HG03378 (cell line): Measurements from ENCODE around the gene ATRX.
"Not testable (repeated sequence)": the region's sequence is repeated elsewhere in the genome, so short reads cannot be mapped to it uniquely, and the experiment has no call there.

ENCODE experiments used
- ATAC-seq: cut with Tn5 transposase; IDR thresholded peaks from one replicate; pipeline ENCODE4 v1.9.1; 2021; ENCODE audit warnings: mild to moderate bottlenecking, moderate library complexity; ENCODE audit not compliant: unreplicated experiment

ATRX gene

GRCh38 chrX:77785486-77786364 lies at the start of gene ATRX:
ATRX (minus strand) TSS chrX:77786216; CDS start chrX:77786001, 215 bp downstream.
- peak; percentile 95 for ATAC-seq

DNA sequence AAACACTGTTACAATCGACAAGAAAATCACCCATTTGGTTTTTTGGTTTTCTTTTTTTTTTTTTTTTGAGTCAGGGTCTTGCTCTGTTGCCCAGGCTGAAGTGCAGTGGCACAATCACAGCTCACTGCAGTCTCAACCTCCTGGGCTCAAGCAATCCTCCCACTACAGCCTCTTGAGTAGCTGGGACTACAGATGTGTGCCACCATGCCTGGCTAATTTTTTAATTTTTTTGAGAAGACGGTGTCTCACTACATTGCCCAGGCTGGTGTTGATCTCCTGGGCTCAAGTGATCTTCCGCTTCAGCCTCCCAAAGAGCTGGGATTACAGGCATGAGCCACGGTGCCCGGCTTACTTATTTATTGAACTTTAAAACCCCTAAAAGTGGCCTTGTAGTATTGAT lies 45.5 kb upstream of the ATRX start:
- ATAC-seq, result not testable (repeated sequence)

GRCh38 chrX:77821989-77822388 lies 36.0 kb upstream of the ATRX start:
- not testable (repeated sequence) for ATAC-seq

- ATAC-seq, result no peak
These were observed 34.2 kb upstream of the ATRX start for GRCh38 chrX:77820091-77820727.

DNA sequence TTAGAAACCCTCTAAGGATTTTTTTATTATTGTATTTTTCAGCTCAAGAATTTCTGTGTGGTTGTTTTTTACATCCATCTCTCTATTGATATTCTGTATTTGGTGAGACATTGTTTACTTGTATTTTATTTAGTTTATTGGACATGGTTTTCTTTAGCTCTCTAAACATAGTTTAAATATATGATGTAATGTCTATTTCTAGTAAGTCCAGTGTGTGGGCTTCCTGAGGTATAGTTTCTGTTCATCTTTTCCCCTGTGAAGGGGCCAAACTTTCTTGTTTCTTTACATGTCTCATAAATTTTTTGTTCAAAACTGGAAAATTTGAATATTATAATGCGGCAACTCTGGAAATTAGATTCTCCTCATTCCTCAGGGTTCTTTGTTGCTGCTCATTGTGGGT lies 28.2 kb upstream of the ATRX start:
- ATAC-seq, result no peak

- no peak for ATAC-seq
These were observed 16.2 kb upstream of the ATRX start for GRCh38 chrX:77802201-77802600.

DNA sequence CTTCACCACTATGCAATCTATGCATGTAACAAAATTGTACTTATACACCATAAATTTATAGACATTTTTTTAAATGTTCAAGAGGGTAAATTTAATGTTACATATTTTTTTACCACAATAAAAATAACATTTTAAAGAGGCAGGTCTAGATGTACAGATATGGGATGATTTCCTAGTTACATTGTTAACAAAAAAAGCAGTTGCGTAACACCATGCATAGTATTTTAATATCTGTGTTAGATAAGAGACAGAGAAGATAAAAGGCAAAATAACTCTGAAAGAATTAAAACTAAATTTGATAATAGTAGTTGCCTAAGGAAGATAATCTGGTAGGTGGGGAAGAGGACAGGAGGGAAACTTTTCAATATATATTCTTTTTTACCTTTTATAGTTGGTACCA lies 9.1 kb upstream of the ATRX start:
- no peak for ATAC-seq

DNA sequence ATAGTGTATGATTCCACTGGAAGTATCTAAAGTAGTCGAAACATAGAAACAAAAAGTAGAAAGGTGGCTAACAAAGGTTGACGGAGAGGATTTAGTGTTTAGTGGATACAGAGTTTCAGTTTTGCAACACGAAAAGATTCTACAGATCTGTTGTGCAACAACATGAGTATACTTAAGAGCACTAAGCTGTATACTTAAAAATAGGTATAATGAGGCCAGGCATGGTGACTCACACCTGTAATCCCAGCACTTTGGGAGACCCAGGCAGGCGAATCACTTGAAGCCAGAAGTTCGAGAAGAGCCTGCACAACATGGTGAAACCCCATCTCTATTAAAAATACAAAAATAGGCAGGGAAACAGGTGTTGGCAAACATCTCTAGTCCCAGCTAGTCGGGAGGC lies 7.9 kb upstream of the ATRX start:
- ATAC-seq, result no peak

DNA sequence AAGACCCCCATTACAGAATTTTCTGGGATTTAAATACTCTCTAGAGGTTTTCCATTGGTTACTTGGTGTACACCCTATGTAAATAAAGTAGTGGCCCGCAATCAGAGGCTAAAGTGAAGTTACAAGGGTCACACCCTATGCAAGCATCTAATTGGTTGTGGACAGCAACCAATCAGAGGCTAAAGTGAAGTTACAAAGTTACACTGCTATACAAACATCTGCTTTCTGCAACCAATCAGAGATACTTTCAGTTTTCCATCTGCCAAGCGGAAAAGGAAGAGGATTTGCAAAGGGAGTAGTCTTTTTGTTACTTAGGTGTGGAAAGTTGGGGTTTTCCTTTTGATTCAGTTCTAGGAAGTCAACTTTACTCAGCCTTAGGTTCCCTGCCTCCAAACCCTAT lies 2.0 kb upstream of the ATRX start:
- ATAC-seq, result no peak

DNA sequence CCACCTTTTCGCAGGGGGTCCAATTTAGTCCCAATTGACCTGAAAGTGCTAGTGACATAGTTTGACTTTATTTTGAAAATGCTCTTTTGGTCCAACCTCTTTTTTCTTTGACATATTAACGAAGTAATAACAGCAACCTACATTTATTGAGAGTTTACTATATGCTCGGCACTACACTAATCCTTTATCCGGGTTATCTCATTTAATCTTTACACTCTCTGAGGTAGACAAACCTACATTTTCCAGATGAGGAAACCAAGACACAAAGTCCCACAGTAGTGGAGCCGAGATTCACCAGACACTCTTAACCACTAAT lies 307 bp upstream of the ATRX start:
- peak; percentile 15 for ATAC-seq

- ATAC-seq, result no peak
These were observed 6.3 kb downstream of the ATRX start for GRCh38 chrX:77779695-77780094.

DNA sequence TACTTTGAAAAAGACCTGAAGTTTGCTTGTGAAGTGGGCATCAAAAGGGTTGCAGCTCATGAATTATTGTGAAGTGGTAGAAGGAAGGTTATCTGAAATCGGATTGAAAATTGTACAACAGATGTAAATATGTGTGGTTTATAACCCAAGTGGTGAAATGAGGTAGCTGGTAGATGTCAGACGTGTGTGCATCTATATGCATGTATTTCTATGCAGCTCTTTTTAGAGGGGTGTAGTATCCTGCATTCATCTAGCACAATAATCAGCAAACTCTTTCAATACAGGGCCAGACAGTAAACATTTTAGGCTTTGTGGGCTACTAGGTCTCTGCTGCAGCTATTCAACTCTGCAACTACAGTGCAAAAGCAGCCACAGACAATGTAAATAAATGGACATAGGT lies 9.4 kb downstream of the ATRX start:
- no peak for ATAC-seq

- no peak for ATAC-seq
These were observed 14.4 kb downstream of the ATRX start for GRCh38 chrX:77771601-77772000.

GRCh38 chrX:77768787-77769186 lies 17.2 kb downstream of the ATRX start:
- no peak for ATAC-seq

DNA sequence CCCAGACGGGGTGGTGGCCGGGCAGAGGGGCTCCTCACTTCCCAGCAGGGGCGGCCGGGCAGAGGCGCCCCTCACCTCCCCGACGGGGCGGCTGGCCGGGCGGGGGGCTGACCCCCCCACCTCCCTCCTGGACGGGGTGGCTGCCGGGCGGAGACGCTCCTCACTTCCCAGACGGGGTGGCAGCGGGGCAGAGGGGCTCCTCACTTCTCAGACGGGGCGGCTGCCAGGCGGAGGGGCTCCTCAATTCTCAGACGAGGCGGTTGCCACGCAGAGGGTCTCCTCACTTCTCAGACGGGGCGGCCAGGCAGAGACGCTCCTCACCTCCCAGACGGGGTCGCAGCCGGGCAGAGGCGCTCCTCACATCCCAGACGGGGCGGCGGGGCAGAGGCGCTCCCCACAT lies 19.8 kb downstream of the ATRX start:
- not testable (repeated sequence) for ATAC-seq

GRCh38 chrX:77755561-77755960 lies 30.5 kb downstream of the ATRX start:
- no peak for ATAC-seq

DNA sequence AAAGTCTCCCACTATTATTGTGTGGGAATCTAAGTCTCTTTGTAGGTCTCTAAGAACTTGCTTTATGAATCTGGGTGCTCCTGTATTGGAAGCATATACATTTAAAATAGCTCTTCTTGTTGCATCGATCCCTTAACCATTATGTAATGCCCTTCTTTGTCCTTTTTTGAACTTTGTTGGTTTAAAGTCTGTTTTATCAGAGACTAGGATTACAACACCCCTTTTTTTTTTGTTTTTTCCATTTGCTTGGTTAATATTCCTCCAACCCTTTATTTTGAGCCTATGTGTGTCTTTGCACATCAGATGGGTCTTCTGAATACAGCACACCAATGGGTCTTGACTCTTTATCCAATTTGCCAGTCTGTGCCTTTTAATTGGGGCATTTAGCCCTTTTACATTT lies 32.1 kb downstream of the ATRX start:
- ATAC-seq, result not testable (repeated sequence)

DNA sequence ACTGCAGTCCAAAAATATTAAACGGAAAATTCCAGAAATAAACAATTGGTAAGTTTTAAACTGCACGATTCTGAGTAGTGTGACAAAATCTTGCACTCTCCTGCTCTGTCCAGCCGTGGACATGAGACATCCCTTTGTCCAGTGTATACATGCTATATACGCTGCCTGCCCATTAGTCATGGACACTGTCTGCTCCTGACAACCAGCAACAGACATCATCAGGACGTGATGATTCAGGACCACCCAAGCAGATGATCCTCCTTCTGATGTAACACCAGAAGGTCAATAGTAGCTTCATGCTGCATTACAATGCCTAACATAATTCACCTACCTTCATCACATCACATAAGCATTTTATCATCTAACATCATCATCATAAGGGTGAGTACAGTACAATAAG lies 36.3 kb downstream of the ATRX start:
- no peak for ATAC-seq

DNA sequence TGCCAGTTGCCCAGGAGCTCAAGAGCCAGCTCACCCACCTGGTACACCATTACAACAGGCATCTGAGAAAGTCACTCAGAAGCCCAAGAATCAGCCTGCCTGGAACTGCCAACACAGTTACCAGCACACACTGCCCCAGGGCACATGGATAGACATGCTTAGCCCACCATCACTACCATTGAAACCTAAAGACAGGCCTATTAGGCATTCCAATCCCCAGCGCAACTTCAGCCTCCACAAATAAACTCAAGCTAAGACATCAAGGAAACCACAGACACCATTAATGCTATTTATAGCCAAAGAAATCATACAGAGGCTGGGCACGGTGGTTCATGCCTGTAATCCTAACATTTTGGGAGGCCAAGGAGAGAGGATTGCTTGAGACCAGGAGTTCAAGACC lies 42.3 kb downstream of the ATRX start:
- ATAC-seq, result no peak

DNA sequence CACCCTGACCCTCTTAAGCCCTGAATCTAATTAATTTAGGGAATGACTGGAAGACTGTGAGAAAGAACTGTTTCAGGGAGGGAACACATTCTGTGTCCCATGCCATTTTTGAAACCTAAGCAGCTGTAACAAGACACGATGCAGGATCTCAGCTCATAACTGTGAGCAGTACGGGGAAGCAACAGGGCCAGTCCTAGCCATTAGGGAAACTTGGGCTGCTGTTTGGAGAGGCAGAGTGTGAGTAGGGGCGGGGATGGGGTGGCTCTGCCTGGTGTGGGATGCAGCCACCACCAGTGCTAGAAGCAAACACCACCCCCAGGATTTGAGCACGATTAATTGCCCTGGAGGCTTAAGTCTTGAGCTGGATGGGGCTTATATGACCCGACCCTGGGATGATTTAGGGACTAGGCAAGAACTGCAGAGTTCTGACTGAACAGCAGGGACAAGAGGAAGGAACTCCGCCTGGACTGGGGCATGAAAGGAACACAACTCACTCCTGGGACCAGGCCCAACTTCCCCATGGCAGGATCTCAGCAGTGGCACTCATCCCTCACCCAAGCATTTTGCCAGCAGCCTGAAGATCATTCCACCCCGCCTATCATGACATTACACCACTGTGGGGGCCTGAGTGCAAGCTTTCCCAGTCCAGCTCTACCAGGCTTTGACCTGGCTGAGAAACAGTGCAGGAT lies 43.1 kb downstream of the ATRX start:
- ATAC-seq, result no peak

GRCh38 chrX:77740376-77740905 lies 45.6 kb downstream of the ATRX start:
- no peak for ATAC-seq

- ATAC-seq, result no peak
These were observed 52.7 kb downstream of the ATRX start for GRCh38 chrX:77733342-77733741.
